GM19372 (cell line): ENCODE results near the gene SMYD5.

Source experiments
- ATAC-seq: cut with Tn5 transposase; IDR thresholded peaks from one replicate; pipeline ENCODE4 v1.9.1; 2021; ENCODE audit warnings: mild to moderate bottlenecking, low read depth, moderate library complexity; ENCODE audit not compliant: unreplicated experiment

The SMYD5 gene

GRCh38 chr2:73203055-73203681, 10.9 kb upstream of the SMYD5 start:
- no peak for ATAC-seq

GRCh38 chr2:73205611-73206010, 8.4 kb upstream of the SMYD5 start:
- ATAC-seq = no peak

- no peak for ATAC-seq
These were observed 5.8 kb upstream of the SMYD5 start for GRCh38 chr2:73208258-73208657.

GRCh38 chr2:73210019-73210418, 4.0 kb upstream of the SMYD5 start:
- no peak for ATAC-seq

GRCh38 chr2:73210696-73211095, 3.3 kb upstream of the SMYD5 start:
- no peak for ATAC-seq

GRCh38 chr2:73212098-73212447, 2.0 kb upstream of the SMYD5 start:
- no peak for ATAC-seq

- peak; percentile 58 for ATAC-seq
These were observed 1.4 kb upstream of the SMYD5 start for GRCh38 chr2:73212448-73213176.

GRCh38 chr2:73215254-73215653, 1.2 kb downstream of the SMYD5 start:
- no peak for ATAC-seq

- no peak for ATAC-seq
These were observed 3.1 kb downstream of the SMYD5 start for GRCh38 chr2:73217160-73217559.

- no peak for ATAC-seq
These were observed 3.8 kb downstream of the SMYD5 start for GRCh38 chr2:73217826-73218225.

- ATAC-seq = no peak
These were observed 4.3 kb downstream of the SMYD5 start for GRCh38 chr2:73218298-73218697.

GRCh38 chr2:73223821-73224220, 9.8 kb downstream of the SMYD5 start:
- no peak for ATAC-seq

- ATAC-seq = no peak
These were observed 11.7 kb downstream of the SMYD5 start for GRCh38 chr2:73225513-73226360.

- no peak for ATAC-seq
These were observed 13.0 kb downstream of the SMYD5 start for GRCh38 chr2:73227086-73227485.

- no peak for ATAC-seq
These were observed 14.6 kb downstream of the SMYD5 start for GRCh38 chr2:73228631-73229030.

GRCh38 chr2:73232403-73233153, 18.5 kb downstream of the SMYD5 start:
- peak; percentile 9 for ATAC-seq

- ATAC-seq = peak; percentile 86
These were observed 19.3 kb downstream of the SMYD5 start, which contains the start of gene PRADC1 for GRCh38 chr2:73233154-73233931. TSS of gene PRADC1 (minus strand) at chr2:73233239. CDS start at chr2:73233160, 79 bp downstream.

- peak; percentile 54 for ATAC-seq
These were observed 20.1 kb downstream of the SMYD5 start, which contains the start of gene CCT7 for GRCh38 chr2:73233932-73234832. TSS of gene CCT7 (plus strand) at chr2:73234308. CDS start at chr2:73234379, 71 bp downstream.
